Measurements from ENCODE around the gene QKI. TPM values are rescaled to one million over a fixed set of nuclear protein-coding genes. Genes with fewer than 3 reads are reported as not detected.

Gene QKI
- total RNA-seq, 1 donor from 2014 or later = 290 TPM

- Mint-ChIP-seq H3K27ac (ENCODE audit: unreplicated experiment) (peak overlapping the region; percentile 94), H3K9me3 (ENCODE audit: unreplicated experiment) (no peaks in the 10 kb centered on the region), H3K36me3 (ENCODE audit: unreplicated experiment) (peaks cover 7% of the 10 kb centered on the region), H3K4me3 (ENCODE audit: unreplicated experiment) (no peak overlapping the region), H3K27me3 (ENCODE audit: unreplicated experiment) (no peaks in the 10 kb centered on the region), H3K4me1 (ENCODE audit: unreplicated experiment) (peaks cover 21% of the 10 kb centered on the region)
- TF ChIP-seq, protein P1, sequence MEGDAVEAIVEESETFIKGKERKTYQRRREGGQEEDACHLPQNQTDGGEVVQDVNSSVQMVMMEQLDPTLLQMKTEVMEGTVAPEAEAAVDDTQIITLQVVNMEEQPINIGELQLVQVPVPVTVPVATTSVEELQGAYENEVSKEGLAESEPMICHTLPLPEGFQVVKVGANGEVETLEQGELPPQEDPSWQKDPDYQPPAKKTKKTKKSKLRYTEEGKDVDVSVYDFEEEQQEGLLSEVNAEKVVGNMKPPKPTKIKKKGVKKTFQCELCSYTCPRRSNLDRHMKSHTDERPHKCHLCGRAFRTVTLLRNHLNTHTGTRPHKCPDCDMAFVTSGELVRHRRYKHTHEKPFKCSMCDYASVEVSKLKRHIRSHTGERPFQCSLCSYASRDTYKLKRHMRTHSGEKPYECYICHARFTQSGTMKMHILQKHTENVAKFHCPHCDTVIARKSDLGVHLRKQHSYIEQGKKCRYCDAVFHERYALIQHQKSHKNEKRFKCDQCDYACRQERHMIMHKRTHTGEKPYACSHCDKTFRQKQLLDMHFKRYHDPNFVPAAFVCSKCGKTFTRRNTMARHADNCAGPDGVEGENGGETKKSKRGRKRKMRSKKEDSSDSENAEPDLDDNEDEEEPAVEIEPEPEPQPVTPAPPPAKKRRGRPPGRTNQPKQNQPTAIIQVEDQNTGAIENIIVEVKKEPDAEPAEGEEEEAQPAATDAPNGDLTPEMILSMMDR (IDR thresholded peaks at IDR 0.05) = no peak
- no peak for DNase-seq (ENCODE audit: extremely low spot score, unreplicated experiment)
Measured at GRCh38 chr6:163406830-163407229, 7.7 kb upstream of the QKI start.

GRCh38 chr6:163408352-163408991, 6.0 kb upstream of the QKI start:
- no peak for DNase-seq (ENCODE audit: extremely low spot score, unreplicated experiment)
- no peak overlapping the region for H3K27ac Mint-ChIP-seq (ENCODE audit: unreplicated experiment)
- H3K36me3 Mint-ChIP-seq (ENCODE audit: unreplicated experiment) = peaks cover 7% of the 10 kb centered on the region
- H3K9me3 Mint-ChIP-seq (ENCODE audit: unreplicated experiment) = no peaks in the 10 kb centered on the region
- no peak overlapping the region for H3K4me3 Mint-ChIP-seq (ENCODE audit: unreplicated experiment)
- H3K4me1 Mint-ChIP-seq (ENCODE audit: unreplicated experiment) = peaks cover 31% of the 10 kb centered on the region
- no peaks in the 10 kb centered on the region for H3K27me3 Mint-ChIP-seq (ENCODE audit: unreplicated experiment)
- TF ChIP-seq, protein P1 (IDR thresholded peaks at IDR 0.05) = no peak

DNA sequence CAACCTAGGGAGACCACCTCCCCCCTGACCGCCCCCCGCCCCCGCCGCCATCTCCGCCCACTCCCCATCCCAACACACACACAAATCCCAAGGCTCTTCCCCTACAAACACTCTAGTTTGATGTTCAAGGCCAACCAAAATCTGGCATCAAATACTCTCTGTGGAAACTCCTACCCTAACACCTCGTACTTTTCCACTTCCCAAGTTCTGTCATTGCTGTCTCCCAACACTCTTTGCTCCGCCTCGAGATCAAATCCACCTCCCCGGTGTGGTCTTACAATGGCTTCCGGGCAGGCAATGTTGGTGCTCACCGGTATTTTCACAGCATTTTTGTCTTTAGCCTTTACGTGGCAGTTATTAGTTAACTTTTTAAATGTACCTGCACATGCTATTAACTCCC, 4.8 kb upstream of the QKI start:
- DNase-seq (ENCODE audit: extremely low spot score, unreplicated experiment) = no peak
- Mint-ChIP-seq H3K36me3 (ENCODE audit: unreplicated experiment) (peaks cover 7% of the 10 kb centered on the region), H3K27ac (ENCODE audit: unreplicated experiment) (no peak overlapping the region), H3K4me3 (ENCODE audit: unreplicated experiment) (no peak overlapping the region), H3K4me1 (ENCODE audit: unreplicated experiment) (peaks cover 31% of the 10 kb centered on the region), H3K27me3 (ENCODE audit: unreplicated experiment) (no peaks in the 10 kb centered on the region), H3K9me3 (ENCODE audit: unreplicated experiment) (no peaks in the 10 kb centered on the region)
- TF ChIP-seq, protein P1 (IDR thresholded peaks at IDR 0.05) = no peak

DNA sequence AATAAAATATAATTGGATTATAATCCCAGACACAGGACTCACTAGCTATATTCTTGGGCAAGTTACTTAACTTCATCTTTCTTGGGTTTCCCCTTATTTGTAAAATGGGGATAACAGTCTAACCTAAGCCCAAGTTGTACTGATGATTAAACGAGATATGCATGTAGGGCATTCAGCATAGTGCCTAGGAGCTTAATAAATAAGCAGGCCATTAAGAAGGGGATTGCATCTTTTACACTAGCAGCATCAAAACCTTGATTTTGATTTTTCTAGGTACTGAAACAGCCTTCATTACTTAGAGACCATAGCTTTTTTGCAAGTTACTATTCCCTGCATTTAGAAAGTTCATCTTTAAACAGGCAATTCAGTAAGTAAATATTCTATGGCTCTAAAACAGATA, 2.2 kb upstream of the QKI start:
- TF ChIP-seq, protein P1 (IDR thresholded peaks at IDR 0.05) = no peak
- peaks cover 13% of the 10 kb centered on the region for H3K4me1 Mint-ChIP-seq (ENCODE audit: unreplicated experiment)
- no peaks in the 10 kb centered on the region for H3K9me3 Mint-ChIP-seq (ENCODE audit: unreplicated experiment)
- H3K36me3 Mint-ChIP-seq (ENCODE audit: unreplicated experiment) = peaks cover 10% of the 10 kb centered on the region
- H3K4me3 Mint-ChIP-seq (ENCODE audit: unreplicated experiment) = peak overlapping the region; percentile 76
- no peaks in the 10 kb centered on the region for H3K27me3 Mint-ChIP-seq (ENCODE audit: unreplicated experiment)
- peak overlapping the region; percentile 87 for H3K27ac Mint-ChIP-seq (ENCODE audit: unreplicated experiment)
- DNase-seq (ENCODE audit: extremely low spot score, unreplicated experiment) = no peak

DNA sequence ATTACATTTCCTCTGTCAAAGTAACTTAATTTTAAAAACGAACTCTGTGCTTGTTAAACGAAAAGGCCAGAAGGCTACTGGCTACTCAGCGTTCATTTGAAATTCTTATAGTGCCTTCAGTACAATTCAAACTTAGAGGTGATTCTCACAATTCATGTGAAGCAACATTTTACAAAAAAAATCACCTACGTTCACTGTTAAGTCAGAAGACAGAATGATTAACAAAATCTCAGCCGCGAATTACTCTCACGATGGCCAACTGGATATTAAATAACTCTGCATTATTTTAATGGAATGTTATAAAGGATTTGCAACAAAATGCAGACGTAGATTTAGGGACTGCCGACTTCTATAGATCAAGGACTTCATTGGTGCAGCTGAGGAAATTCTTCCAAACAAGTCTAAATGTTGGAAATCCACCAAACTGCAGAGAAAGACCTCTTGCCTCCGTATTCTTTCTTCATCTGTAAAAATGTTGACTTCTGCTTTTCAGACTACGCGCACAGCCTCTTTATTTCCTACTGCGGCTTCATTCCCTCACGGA, 1.6 kb upstream of the QKI start:
- Mint-ChIP-seq H3K4me1 (ENCODE audit: unreplicated experiment) (peaks cover 15% of the 10 kb centered on the region), H3K36me3 (ENCODE audit: unreplicated experiment) (peaks cover 10% of the 10 kb centered on the region), H3K9me3 (ENCODE audit: unreplicated experiment) (no peaks in the 10 kb centered on the region), H3K4me3 (ENCODE audit: unreplicated experiment) (peak overlapping the region; percentile 76), H3K27me3 (ENCODE audit: unreplicated experiment) (no peaks in the 10 kb centered on the region), H3K27ac (ENCODE audit: unreplicated experiment) (peak overlapping the region; percentile 87)
- TF ChIP-seq, protein P1 (IDR thresholded peaks at IDR 0.05) = no peak
- no peak for DNase-seq (ENCODE audit: extremely low spot score, unreplicated experiment)

All from osteocyte (in vitro differentiated cells).